Left lung (tissue), 10 donors: ENCODE data around the gene MATK. TPM values are rescaled to one million over a fixed set of nuclear protein-coding genes. Genes with fewer than 3 reads are reported as not detected.

ENCODE experiments used
- ATAC-seq: fragments of 200-7000 bp; cut with Tn5 transposase; one replicate; pipeline ENCODE4 v1.9.1; 2020; ENCODE audit warnings: moderate library complexity
- DNase-seq, 4 donors: peaks; one replicate each; pipeline ENCODE4 v3.0.0-alpha.2; 2013 to 2020
- H3K27ac ChIP-seq, 2 donors: fragments of 200-600 bp; sonication (generic) in 1 of 2; one replicate each; pipeline versions ENCODE4 v1.5.0 to v1.8.0; 2020 to 2021
- H3K27me3 ChIP-seq, 2 donors: fragments of 200-600 bp; sonication (generic) in 1 of 2; one replicate each; pipeline versions ENCODE4 v1.5.0 to v1.8.0; 2020 to 2021
- H3K36me3 ChIP-seq, 2 donors: fragments of 200-600 bp; sonication (generic) in 1 of 2; one replicate each; pipeline versions ENCODE4 v1.5.0 to v1.8.0; 2020 to 2021
- H3K4me1 ChIP-seq, 2 donors: fragments of 200-600 bp; one replicate each; pipeline ENCODE4 v1.8.0; 2021
- H3K4me3 ChIP-seq, 2 donors: fragments of 200-600 bp; sonication (generic) in 1 of 2; one replicate each; pipeline versions ENCODE4 v1.5.0 to v1.8.0; 2020 to 2021; ENCODE audit warnings: mild to moderate bottlenecking in 1 of 2
- H3K9me3 ChIP-seq, 2 donors: fragments of 200-600 bp; sonication (generic) in 1 of 2; one replicate each; pipeline versions ENCODE4 v1.5.0 to v1.8.0; 2020 to 2021
- intact Hi-C, 2 donors: fragments of 100-400 bp; cut with DNase I; formaldehyde crosslinking; loops; one replicate each; pipeline versions ENCODE4 v1.11.2 to v1.14.2; 2022
- polyA plus RNA-seq, 6 donors: library from polyadenylated mRNA; unstranded; fragments of 120-200 nt; gene quantifications; one replicate each; pipeline ENCODE4 v1.2.1, GENCODE V29; 2013; ENCODE audit not compliant: insufficient read length in 6 of 6
- total RNA-seq, 2 donors: library from RNA; stranded (reverse); fragmentation: NEBNext Ultra II Directional; extraction: Animal tissue kit (Norgen Biotek cat#: 25700); gene quantifications; one replicate each; pipeline ENCODE4 v1.2.1, GENCODE V29; 2021
- TF ChIP-seq, protein P1 (sequence below), 2 donors: fragments of 200-600 bp; sonication (generic) in 1 of 2; IDR thresholded peaks; one replicate each; pipeline versions ENCODE4 v1.5.0 to v1.8.0; 2021; ENCODE audit warnings: antibody characterized with exemption in 2 of 2
- donor health status: DM: no; HTN: yes; CAD: no.
- donor health status: DM: no; HTN: no; CAD: no.

The MATK gene
- total and polyA plus RNA-seq, 8 donors = 1.1 to 9.1 (median 1.9) TPM

DNA sequence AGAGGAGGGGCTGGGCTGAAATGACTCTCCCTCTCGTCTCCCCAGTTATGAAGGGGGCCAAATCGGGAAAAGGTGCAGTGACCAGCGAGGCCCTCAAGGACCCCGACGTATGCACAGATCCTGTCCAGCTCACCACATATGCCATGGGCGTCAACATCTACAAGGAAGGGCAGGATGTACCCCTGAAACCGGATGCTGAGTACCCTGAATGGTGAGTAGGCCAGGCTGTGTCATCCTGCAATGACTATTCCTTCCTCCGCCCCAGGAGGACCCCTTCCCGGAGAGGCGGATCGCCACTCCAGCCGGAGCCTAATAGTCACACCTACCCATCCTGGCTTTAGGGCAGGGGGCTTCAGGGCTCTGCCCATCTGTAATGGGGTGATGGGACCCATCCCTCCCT, 21.1 kb downstream of the MATK start:
- no peak overlapping the region for H3K27ac ChIP-seq
- H3K4me1 ChIP-seq = peaks cover 0 to 39% of the 10 kb centered on the region in 2 donors
- ATAC-seq (no peak), DNase-seq (no peak)
- intact Hi-C loops = no loop called here
- H3K27me3 ChIP-seq = no peaks in the 10 kb centered on the region
- H3K4me3 ChIP-seq = no peak overlapping the region
- H3K36me3 ChIP-seq = peaks cover 0 to 51% of the 10 kb centered on the region in 2 donors
- no peaks in the 10 kb centered on the region for H3K9me3 ChIP-seq
- TF ChIP-seq, protein P1, sequence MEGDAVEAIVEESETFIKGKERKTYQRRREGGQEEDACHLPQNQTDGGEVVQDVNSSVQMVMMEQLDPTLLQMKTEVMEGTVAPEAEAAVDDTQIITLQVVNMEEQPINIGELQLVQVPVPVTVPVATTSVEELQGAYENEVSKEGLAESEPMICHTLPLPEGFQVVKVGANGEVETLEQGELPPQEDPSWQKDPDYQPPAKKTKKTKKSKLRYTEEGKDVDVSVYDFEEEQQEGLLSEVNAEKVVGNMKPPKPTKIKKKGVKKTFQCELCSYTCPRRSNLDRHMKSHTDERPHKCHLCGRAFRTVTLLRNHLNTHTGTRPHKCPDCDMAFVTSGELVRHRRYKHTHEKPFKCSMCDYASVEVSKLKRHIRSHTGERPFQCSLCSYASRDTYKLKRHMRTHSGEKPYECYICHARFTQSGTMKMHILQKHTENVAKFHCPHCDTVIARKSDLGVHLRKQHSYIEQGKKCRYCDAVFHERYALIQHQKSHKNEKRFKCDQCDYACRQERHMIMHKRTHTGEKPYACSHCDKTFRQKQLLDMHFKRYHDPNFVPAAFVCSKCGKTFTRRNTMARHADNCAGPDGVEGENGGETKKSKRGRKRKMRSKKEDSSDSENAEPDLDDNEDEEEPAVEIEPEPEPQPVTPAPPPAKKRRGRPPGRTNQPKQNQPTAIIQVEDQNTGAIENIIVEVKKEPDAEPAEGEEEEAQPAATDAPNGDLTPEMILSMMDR (IDR thresholded peaks at IDR 0.05) = no peak

DNA sequence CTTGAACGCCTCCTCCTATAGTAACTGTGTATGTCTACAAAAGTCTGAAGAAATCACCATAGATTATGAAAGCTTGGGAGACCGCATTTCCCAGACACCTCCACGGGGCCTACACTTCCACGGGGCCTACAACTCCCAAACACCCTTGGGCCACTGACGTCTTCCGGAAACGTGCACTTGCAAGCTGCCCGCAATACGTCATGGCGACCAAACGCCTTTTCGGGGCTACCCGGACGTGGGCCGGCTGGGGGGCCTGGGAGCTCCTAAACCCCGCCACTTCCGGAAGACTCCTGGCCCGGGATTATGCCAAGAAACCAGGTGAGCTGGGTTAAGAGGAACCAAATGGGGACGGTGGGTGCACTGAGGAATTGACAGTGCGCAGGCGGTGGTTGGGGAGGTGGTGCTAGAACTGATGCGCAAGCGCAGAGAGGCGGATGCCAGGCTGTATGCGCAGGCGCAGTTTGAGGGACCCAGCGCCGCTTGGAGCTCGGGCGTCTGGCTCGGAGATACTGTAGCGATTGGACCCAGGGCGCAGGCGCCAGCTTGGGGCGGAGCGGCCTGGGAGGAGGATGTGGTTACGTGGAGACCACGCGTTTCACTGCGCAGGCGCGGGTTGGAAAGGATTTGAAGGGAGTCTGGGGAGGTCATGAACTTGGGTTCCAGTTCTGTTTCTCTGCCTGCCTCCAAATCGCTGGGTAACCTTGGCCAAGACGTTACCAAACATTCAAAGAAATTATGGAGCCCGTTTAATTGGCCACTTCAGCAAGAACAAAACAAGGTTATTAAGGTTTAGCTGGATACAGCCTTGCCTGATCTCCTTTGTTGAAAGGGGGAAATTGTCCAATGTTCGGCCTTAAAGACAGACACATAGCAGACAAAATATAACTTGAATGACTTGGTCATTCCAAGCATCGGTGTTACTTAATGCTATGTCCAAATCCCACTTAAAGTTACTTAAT, 23.4 kb downstream of the MATK start, which contains the start of gene MRPL54:
Gene MRPL54, plus strand, starts transcription at position 182 of the 959 bp plus-strand sequence. Its CDS starts 19 bp downstream, at position 201.
- Histone ChIP-seq H3K27ac (peak within 1 kb of the TSS; percentile 98 to 99), H3K36me3 (peaks cover 0 to 49% of the 10 kb centered on the region in 2 donors), H3K9me3 (no peaks in the 10 kb centered on the region), H3K4me1 (peaks cover 3 to 55% of the 10 kb centered on the region in 2 donors), H3K4me3 (peak within 1 kb of the TSS; percentile 59 to 93), H3K27me3 (no peaks in the 10 kb centered on the region)
- intact Hi-C loops = no loop called here
- ATAC-seq (peak; percentile 93), DNase-seq (peak; percentile 99 to 100 (median 100))
- TF ChIP-seq, protein P1 (IDR thresholded peaks at IDR 0.05) = no peak

DNA sequence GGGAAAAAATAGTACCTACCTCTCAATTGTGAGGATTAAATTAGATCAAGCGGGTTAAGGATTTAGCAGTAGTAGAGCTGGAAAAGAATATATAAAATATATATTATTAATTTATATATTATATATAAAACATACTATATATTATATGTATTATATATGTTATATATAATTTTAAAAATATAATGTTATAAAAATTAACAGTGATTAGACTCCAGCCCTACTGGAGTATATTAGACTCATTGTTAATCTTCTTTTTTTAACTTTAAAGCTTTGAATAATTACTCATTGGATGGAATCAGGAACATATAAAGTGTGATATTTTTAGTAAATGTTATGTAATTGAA, 24.1 kb downstream of the MATK start:
- DNase-seq (no peak), ATAC-seq (no peak)
- peak overlapping the region in 1 of 2 donors; percentile 59 for H3K4me3 ChIP-seq
- TF ChIP-seq, protein P1 (IDR thresholded peaks at IDR 0.05) = no peak
- peaks cover 3 to 55% of the 10 kb centered on the region in 2 donors for H3K4me1 ChIP-seq
- peaks cover 0 to 49% of the 10 kb centered on the region in 2 donors for H3K36me3 ChIP-seq
- no peaks in the 10 kb centered on the region for H3K9me3 ChIP-seq
- H3K27me3 ChIP-seq = no peaks in the 10 kb centered on the region
- H3K27ac ChIP-seq = peak overlapping the region; percentile 98 to 99
- intact Hi-C loops = no loop called here

DNA sequence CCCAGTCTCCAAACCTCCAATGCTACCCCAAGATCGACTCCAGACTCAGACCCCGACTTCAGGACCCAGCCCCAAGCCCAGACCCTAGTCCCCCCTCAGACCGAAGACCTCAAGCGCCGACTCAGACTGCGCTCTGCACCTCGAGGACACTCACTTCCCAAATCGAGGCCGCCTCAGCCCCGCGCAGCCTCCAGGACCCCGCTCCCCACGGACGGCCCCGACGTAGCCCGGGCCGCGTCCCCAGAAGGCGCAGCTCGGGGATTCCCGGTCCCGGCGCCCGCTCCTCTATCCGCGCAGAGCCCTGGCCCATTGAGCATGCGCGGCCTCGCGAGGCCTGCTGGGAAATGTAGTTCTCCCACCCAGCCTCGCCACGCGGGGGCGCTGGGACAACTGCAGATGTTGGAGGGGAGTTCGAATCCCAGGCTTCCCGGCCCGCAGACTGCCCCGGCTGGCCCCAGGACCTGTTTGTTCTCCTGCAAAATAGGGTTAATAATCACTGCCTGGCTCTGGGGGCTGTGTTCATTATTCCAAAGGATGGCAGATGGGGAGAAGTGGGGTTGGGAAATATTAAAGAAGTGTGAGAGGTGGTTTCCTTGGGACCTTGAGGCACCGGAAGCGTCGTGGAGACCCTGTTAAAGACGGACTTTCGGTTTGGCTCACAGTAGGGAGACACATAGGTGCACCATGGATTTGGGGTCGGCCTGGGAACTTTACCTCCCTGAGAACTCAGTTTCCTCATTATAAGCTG, 24.6 kb downstream of the MATK start, which contains the start of gene APBA3:
Gene APBA3, minus strand, starts transcription at position 311 of the 748 bp plus-strand sequence. CDS start 1,428 bp downstream, outside the sequence.
- ATAC-seq (peak; percentile 73), DNase-seq (peak; percentile 83 to 98 (median 94))
- no peaks in the 10 kb centered on the region for H3K9me3 ChIP-seq
- TF ChIP-seq, protein P1 (IDR thresholded peaks at IDR 0.05) = peak; percentile 57 to 67
- peaks cover 0 to 46% of the 10 kb centered on the region in 2 donors for H3K36me3 ChIP-seq
- H3K4me1 ChIP-seq = peaks cover 3 to 52% of the 10 kb centered on the region in 2 donors
- peak within 1 kb of the TSS; percentile 98 to 99 for H3K27ac ChIP-seq
- H3K4me3 ChIP-seq = peak within 1 kb of the TSS; percentile 59 to 93
- intact Hi-C loops = no loop called here
- no peaks in the 10 kb centered on the region for H3K27me3 ChIP-seq
